WTC11 (cell line): ENCODE data around the gene ACYP1.

ENCODE experiments used
- ATF2 ChIP-seq: sonication (generic); formaldehyde crosslinking; IDR thresholded peaks from 2 replicates; pipeline ENCODE4 v1.8.1; 2022; ENCODE audit warnings: low read depth, missing genetic modification reagents, borderline replicate concordance
- ATF3 ChIP-seq: sonication (generic); formaldehyde crosslinking; conservative IDR thresholded peaks from 2 replicates; pipeline ENCODE4 v1.8.1; 2022; ENCODE audit warnings: mild to moderate bottlenecking, missing genetic modification reagents
- E2F1 ChIP-seq: sonication (generic); formaldehyde crosslinking; IDR thresholded peaks from 2 replicates; pipeline ENCODE4 v1.8.0; 2022; ENCODE audit warnings: mild to moderate bottlenecking, missing genetic modification reagents
- GRHL2 ChIP-seq: fragments of 250-450 bp; sonication (Bioruptor Pico); IDR thresholded peaks from 2 replicates; pipeline ENCODE4 v1.8.0; 2022; ENCODE audit warnings: mild to moderate bottlenecking, moderate library complexity; ENCODE audit not compliant: insufficient replicate concordance, severe bottlenecking
- HMGXB4 ChIP-seq: sonication (generic); formaldehyde crosslinking; IDR thresholded peaks from 2 replicates; pipeline ENCODE4 v1.8.1; 2023; ENCODE audit warnings: mild to moderate bottlenecking, moderate library complexity, missing genetic modification reagents
- JUN ChIP-seq: sonication (generic); formaldehyde crosslinking; IDR thresholded peaks from 2 replicates; pipeline ENCODE4 v1.8.0; 2023; ENCODE audit warnings: mild to moderate bottlenecking, missing genetic modification reagents
- SMAD3 ChIP-seq: sonication (generic); formaldehyde crosslinking; IDR thresholded peaks from 2 replicates; pipeline ENCODE4 v1.8.0; 2022; ENCODE audit warnings: missing genetic modification reagents, mild to moderate bottlenecking, borderline replicate concordance
- TEAD4 ChIP-seq: sonication (generic); formaldehyde crosslinking; IDR thresholded peaks from 2 replicates; pipeline ENCODE4 v1.8.0; 2022; ENCODE audit warnings: mild to moderate bottlenecking, missing genetic modification reagents
- ZNF219 ChIP-seq: sonication (generic); formaldehyde crosslinking; IDR thresholded peaks from 2 replicates; pipeline ENCODE4 v1.8.0; 2023; ENCODE audit warnings: missing genetic modification reagents, mild to moderate bottlenecking, borderline replicate concordance
- ZNF232 ChIP-seq: sonication (generic); formaldehyde crosslinking; IDR thresholded peaks from 2 replicates; pipeline ENCODE4 v1.8.0; 2022; ENCODE audit warnings: mild to moderate bottlenecking, missing genetic modification reagents
- ZNF671 ChIP-seq: fragments of 250-450 bp; sonication (Bioruptor Pico); IDR thresholded peaks from 2 replicates; pipeline ENCODE4 v1.8.0; 2021; ENCODE audit warnings: mild to moderate bottlenecking
- TF ChIP-seq, protein P1 (sequence below): fragments of 200-600 bp; IDR thresholded peaks from 2 replicates; pipeline ENCODE4 v1.8.0; 2022; ENCODE audit warnings: antibody characterized with exemption
- TF ChIP-seq, protein P2 (sequence below): sonication (generic); formaldehyde crosslinking; IDR thresholded peaks from 2 replicates; pipeline ENCODE4 v1.8.0; 2022; ENCODE audit warnings: mild to moderate bottlenecking, missing genetic modification reagents

GRCh38 chr14:75040959-75041358, 22.9 kb downstream of the ACYP1 start:
- TF ChIP-seq ATF2 (CRISPR knock-in tag) (no peak), SMAD3 (CRISPR knock-in tag) (no peak), TEAD4 (CRISPR knock-in tag) (no peak), JUN (no peak), ATF3 (CRISPR knock-in tag) (no peak), ZNF671 (no peak), ZNF219 (CRISPR knock-in tag) (no peak), ZNF232 (CRISPR knock-in tag) (no peak), E2F1 (CRISPR knock-in tag) (no peak), GRHL2 (CRISPR knock-in tag) (no peak), HMGXB4 (no peak)
- TF ChIP-seq, protein P1, sequence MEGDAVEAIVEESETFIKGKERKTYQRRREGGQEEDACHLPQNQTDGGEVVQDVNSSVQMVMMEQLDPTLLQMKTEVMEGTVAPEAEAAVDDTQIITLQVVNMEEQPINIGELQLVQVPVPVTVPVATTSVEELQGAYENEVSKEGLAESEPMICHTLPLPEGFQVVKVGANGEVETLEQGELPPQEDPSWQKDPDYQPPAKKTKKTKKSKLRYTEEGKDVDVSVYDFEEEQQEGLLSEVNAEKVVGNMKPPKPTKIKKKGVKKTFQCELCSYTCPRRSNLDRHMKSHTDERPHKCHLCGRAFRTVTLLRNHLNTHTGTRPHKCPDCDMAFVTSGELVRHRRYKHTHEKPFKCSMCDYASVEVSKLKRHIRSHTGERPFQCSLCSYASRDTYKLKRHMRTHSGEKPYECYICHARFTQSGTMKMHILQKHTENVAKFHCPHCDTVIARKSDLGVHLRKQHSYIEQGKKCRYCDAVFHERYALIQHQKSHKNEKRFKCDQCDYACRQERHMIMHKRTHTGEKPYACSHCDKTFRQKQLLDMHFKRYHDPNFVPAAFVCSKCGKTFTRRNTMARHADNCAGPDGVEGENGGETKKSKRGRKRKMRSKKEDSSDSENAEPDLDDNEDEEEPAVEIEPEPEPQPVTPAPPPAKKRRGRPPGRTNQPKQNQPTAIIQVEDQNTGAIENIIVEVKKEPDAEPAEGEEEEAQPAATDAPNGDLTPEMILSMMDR, result no peak
- TF ChIP-seq, protein P2, sequence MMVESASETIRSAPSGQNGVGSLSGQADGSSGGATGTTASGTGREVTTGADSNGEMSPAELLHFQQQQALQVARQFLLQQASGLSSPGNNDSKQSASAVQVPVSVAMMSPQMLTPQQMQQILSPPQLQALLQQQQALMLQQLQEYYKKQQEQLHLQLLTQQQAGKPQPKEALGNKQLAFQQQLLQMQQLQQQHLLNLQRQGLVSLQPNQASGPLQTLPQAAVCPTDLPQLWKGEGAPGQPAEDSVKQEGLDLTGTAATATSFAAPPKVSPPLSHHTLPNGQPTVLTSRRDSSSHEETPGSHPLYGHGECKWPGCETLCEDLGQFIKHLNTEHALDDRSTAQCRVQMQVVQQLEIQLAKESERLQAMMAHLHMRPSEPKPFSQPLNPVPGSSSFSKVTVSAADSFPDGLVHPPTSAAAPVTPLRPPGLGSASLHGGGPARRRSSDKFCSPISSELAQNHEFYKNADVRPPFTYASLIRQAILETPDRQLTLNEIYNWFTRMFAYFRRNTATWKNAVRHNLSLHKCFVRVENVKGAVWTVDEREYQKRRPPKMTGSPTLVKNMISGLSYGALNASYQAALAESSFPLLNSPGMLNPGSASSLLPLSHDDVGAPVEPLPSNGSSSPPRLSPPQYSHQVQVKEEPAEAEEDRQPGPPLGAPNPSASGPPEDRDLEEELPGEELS (CRISPR knock-in tag), result no peak
